ENCODE data around the gene TGFBR3.

TGFBR3 gene

Small RNA genes within 50 kb of the gene (small RNA-seq; reads per million reads assigned to genes)
- gene RN7SL653P: 0.21 reads per million
